ENCODE measurements around the gene KLRF2.

The KLRF2 gene

GRCh38 chr12:9910716-9911421, 29.6 kb downstream of the KLRF2 start:
- DNase-seq (ENCODE audit: extremely low read depth, insufficient read length): no peak
- Histone ChIP-seq H3K27me3 (replicated peaks; ENCODE audit: control insufficient read depth, insufficient read depth, low read length) (no peaks in the 10 kb centered on the region), H3K36me3 (ENCODE audit: control insufficient read depth, insufficient read depth, low read length) (no peaks in the 10 kb centered on the region), H3K4me3 (replicated peaks; ENCODE audit: low read depth, low read length) (no peak overlapping the region)
- TF ChIP-seq CTCF (IDR thresholded peaks at IDR 0.05; ENCODE audit: insufficient read depth, low read length, poor library complexity, severe bottlenecking): no peak

GRCh38 chr12:9911708-9912107, 30.4 kb downstream of the KLRF2 start:
- H3K36me3 ChIP-seq (ENCODE audit: control insufficient read depth, insufficient read depth, low read length): no peaks in the 10 kb centered on the region
- no peak for DNase-seq (ENCODE audit: extremely low read depth, insufficient read length)
- H3K27me3 ChIP-seq (replicated peaks; ENCODE audit: control insufficient read depth, insufficient read depth, low read length): no peaks in the 10 kb centered on the region
- no peak for TF ChIP-seq CTCF (IDR thresholded peaks at IDR 0.05; ENCODE audit: insufficient read depth, low read length, poor library complexity, severe bottlenecking)
- H3K4me3 ChIP-seq (replicated peaks; ENCODE audit: low read depth, low read length): no peak overlapping the region

GRCh38 chr12:9919443-9919842, 38.2 kb downstream of the KLRF2 start:
- Histone ChIP-seq H3K27me3 (replicated peaks; ENCODE audit: control insufficient read depth, insufficient read depth, low read length) (no peaks in the 10 kb centered on the region), H3K36me3 (ENCODE audit: control insufficient read depth, insufficient read depth, low read length) (no peaks in the 10 kb centered on the region), H3K4me3 (replicated peaks; ENCODE audit: low read depth, low read length) (no peak overlapping the region)
- no peak for TF ChIP-seq CTCF (IDR thresholded peaks at IDR 0.05; ENCODE audit: insufficient read depth, low read length, poor library complexity, severe bottlenecking)
- no peak for DNase-seq (ENCODE audit: extremely low read depth, insufficient read length)

GRCh38 chr12:9920451-9920850, 39.2 kb downstream of the KLRF2 start:
- DNase-seq (ENCODE audit: extremely low read depth, insufficient read length): no peak
- Histone ChIP-seq H3K27me3 (replicated peaks; ENCODE audit: control insufficient read depth, insufficient read depth, low read length) (no peaks in the 10 kb centered on the region), H3K36me3 (ENCODE audit: control insufficient read depth, insufficient read depth, low read length) (no peaks in the 10 kb centered on the region), H3K4me3 (replicated peaks; ENCODE audit: low read depth, low read length) (no peak overlapping the region)
- TF ChIP-seq CTCF (IDR thresholded peaks at IDR 0.05; ENCODE audit: insufficient read depth, low read length, poor library complexity, severe bottlenecking): no peak

- Histone ChIP-seq H3K4me3 (replicated peaks; ENCODE audit: low read depth, low read length) (no peak overlapping the region), H3K27me3 (replicated peaks; ENCODE audit: control insufficient read depth, insufficient read depth, low read length) (no peaks in the 10 kb centered on the region), H3K36me3 (ENCODE audit: control insufficient read depth, insufficient read depth, low read length) (no peaks in the 10 kb centered on the region)
- DNase-seq (ENCODE audit: extremely low read depth, insufficient read length): no peak
- no peak for TF ChIP-seq CTCF (IDR thresholded peaks at IDR 0.05; ENCODE audit: insufficient read depth, low read length, poor library complexity, severe bottlenecking)
Measured at GRCh38 chr12:9922429-9922828, 41.1 kb downstream of the KLRF2 start.

Data from GM06990 (cell line).